GM19023 (cell line): Measurements from ENCODE around the gene DLL1.
"Not testable (repeated sequence)": the region's sequence is repeated elsewhere in the genome, so short reads cannot be mapped to it uniquely, and the experiment has no call there.

Experiments
- ATAC-seq: cut with Tn5 transposase; IDR thresholded peaks from one replicate; pipeline ENCODE4 v1.9.1; 2021; ENCODE audit warnings: mild to moderate bottlenecking, moderate library complexity; ENCODE audit not compliant: unreplicated experiment

Gene DLL1, protein sequence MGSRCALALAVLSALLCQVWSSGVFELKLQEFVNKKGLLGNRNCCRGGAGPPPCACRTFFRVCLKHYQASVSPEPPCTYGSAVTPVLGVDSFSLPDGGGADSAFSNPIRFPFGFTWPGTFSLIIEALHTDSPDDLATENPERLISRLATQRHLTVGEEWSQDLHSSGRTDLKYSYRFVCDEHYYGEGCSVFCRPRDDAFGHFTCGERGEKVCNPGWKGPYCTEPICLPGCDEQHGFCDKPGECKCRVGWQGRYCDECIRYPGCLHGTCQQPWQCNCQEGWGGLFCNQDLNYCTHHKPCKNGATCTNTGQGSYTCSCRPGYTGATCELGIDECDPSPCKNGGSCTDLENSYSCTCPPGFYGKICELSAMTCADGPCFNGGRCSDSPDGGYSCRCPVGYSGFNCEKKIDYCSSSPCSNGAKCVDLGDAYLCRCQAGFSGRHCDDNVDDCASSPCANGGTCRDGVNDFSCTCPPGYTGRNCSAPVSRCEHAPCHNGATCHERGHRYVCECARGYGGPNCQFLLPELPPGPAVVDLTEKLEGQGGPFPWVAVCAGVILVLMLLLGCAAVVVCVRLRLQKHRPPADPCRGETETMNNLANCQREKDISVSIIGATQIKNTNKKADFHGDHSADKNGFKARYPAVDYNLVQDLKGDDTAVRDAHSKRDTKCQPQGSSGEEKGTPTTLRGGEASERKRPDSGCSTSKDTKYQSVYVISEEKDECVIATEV

GRCh38 chr6:170290296-170291128 is at the start of gene DLL1:
TSS of gene DLL1 (minus strand) at chr6:170291078. CDS start at chr6:170290139, 939 bp downstream.
- ATAC-seq: no peak

GRCh38 chr6:170335199-170335598 is 44.3 kb upstream of the DLL1 start:
- not testable (repeated sequence) for ATAC-seq

- ATAC-seq: no peak
Observed at GRCh38 chr6:170329321-170329720, 38.4 kb upstream of the DLL1 start.

GRCh38 chr6:170317718-170318117 is 26.8 kb upstream of the DLL1 start:
- ATAC-seq: no peak

- ATAC-seq: no peak
Observed at GRCh38 chr6:170317076-170317475, 26.2 kb upstream of the DLL1 start.

- no peak for ATAC-seq
Observed at GRCh38 chr6:170316071-170316470, 25.2 kb upstream of the DLL1 start.

DNA sequence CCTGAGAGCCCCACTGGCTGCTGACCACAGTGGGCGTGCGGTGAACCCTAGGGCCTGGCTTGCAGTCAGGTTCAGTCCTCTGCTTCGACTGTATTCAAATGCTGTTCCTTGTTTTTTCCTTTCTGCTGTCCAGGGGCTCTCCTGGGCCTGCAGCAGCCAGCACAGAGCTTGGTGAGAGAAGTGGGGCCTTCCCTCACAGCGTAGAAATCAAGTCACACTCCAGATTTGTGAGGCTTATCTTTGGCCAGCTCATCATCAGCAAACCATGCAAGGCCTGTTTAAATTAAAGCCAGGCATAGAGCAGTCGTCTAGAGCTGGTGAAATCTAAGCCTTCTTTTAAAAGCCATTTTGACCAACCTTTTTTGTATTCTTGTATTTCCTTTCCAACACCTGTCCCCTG is 24.1 kb upstream of the DLL1 start:
- ATAC-seq: no peak

- ATAC-seq: no peak
Observed at GRCh38 chr6:170313716-170314295, 22.9 kb upstream of the DLL1 start.

DNA sequence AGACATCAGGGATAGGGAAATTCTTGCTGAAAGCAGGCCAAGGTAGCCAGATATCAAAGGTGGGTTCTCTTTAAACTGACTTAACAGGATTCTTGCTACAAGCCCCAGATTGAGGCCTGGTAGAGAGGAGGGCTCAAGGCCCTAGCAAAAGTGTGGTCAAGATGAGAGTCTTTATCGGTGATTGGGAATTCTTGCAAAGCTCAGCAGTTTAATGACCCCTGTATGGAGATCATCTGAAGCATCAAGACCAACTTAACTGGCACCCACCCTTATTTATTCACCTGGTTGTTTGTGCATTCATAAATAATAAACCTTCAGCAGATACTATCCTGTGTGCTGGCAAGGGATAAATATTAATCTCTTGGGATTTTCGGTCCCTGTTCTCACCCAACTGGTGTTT is 22.0 kb upstream of the DLL1 start:
- no peak for ATAC-seq

DNA sequence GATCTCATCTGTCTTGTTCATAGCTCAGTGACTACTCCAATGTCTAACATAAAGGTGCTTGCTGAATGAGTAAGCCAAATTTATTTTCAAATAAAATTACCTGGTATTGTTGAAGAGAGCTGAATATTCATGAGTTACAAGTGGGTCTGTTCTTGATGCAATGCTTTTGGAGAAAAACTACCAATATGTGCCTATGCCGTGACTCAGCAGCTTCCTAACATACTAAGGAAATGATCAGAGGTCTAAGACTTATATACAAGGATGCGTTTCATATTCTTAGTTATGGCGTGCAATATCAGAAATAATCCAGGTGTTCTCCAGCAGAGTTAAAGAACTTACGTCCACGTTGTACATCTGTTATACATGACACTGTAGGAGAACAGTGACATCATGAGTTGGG is 20.8 kb upstream of the DLL1 start:
- no peak for ATAC-seq

DNA sequence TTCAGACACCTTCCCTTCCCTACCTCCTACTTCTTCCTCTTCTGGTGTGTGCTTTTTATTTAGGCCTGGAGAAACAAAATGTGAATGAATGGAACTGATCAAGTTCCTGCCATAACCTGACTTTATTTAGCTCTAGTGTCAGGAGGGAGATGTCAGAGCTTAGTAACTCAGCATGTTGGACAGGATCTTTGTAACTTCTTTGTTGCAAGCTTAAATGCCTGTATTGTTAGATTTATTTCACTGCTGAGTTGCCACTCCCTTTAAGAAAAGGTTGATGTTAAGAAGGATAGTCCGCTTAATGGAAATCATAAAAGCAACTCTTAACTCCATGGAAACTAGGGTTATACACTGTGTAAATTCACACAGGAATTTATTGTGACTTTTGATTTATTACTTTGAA is 17.9 kb upstream of the DLL1 start:
- ATAC-seq: no peak

GRCh38 chr6:170307080-170307545 is 16.2 kb upstream of the DLL1 start:
- no peak for ATAC-seq

GRCh38 chr6:170306324-170307079 is 15.6 kb upstream of the DLL1 start, which contains the start of gene FAM120B:
TSS of gene FAM120B (plus strand) at chr6:170306758. CDS start at chr6:170317391, 10,633 bp downstream.
- ATAC-seq: peak; percentile 99

- peak; percentile 21 for ATAC-seq
Observed at GRCh38 chr6:170305805-170306323, 15.0 kb upstream of the DLL1 start.

DNA sequence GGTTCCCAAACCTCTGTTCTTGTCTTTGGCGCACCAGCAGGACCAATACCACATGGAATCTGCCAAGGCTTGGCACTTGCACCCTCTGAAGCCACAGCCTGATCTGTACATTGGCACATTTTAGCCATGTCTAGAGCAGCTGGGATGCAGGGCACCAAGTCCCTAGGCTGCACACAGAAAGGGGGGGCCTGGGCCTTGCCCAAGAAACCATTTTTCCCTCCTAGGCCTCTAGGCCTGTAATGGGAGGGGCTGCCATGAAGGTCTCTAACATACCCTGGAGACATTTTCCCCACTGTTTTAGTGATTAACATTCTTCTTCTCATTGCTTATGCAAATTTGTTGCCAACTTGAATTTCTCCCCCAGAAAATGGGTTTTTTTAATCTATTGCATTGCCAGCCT is 10.3 kb upstream of the DLL1 start:
- no peak for ATAC-seq

DNA sequence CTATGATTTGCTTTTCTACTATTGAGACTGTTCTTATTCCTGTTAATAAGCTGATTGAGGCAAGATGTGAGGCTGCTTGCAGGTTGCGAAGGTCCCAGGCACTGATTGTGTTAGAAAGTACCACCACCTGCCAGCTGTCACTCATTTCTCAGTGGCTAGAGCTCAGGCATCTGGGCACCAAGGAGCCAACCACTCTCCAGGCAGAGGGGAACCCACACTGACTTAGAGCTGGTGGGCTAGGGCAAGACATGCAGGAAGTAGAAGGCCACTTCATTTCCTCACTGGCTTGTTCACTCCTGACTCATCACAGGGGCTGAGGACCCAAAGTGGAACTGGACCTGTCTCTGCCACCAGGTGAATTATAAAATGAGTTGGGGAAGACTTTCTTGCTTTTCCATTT is 7.8 kb upstream of the DLL1 start:
- ATAC-seq: no peak

DNA sequence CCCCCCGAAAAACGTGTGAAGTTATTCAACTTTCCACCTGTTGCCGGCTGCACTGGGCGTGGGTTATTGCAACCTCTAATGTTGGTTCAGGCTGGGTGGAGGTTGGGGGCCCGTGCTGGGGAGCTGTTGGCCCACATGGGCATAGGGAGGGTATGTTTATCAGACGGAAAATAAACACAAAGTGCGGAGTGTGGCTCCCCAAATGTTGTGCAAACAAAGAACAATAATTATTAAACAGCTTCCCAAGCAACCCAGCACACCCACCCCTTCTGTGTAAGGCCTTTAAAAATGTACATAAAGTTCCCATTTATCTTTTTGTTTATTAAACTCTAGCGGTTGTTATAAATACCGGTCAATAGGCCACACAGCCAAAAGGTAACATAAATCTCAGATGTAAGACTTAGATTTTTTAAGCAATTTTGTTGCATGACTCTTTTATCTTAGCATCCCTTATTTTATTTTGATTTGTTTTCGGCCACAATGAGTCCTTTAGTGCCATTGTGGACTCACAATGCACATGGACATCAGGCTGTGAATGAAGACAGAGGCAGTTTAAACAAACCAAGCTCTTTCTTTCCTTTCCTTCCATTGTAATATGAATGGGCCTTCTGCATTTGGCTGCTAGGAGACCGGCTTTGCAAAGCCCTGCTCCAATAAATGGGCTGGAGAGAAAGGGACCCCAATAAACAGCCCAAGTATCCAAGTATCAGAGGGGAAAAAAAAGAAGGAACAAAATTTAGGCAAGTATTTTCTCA is 6.9 kb upstream of the DLL1 start:
- no peak for ATAC-seq

- ATAC-seq: no peak
Observed at GRCh38 chr6:170296746-170297575, 6.1 kb upstream of the DLL1 start.
